GM18870 (cell line): ENCODE measurements around the gene RAD51B.
"Not testable (repeated sequence)": the region's sequence is repeated elsewhere in the genome, so short reads cannot be mapped to it uniquely, and the experiment has no call there.

ENCODE experiments used
- ATAC-seq: cut with Tn5 transposase; IDR thresholded peaks from one replicate; pipeline ENCODE4 v1.9.1; 2021; ENCODE audit warnings: moderate library complexity; ENCODE audit not compliant: unreplicated experiment

RAD51B gene

DNA sequence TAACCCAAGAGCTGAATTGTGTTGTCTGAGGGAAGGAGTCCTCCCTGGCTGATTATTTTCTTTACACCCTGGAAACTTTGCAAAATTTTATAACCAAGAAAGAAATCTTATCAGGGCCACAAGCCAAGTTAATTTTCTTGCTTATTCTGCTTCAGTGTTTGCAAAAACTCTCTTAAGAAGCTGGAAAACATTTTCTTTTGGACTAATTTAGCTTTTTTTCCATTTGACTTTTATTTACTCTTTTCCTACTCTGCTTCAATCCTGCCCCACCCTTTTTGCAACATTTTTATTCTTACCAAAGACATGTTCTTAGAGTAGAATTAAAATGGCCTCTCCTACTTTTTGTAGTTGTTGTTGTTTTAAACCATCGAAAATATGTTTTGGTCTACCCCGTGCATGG, 594.5 kb downstream of the RAD51B start:
- ATAC-seq = no peak

DNA sequence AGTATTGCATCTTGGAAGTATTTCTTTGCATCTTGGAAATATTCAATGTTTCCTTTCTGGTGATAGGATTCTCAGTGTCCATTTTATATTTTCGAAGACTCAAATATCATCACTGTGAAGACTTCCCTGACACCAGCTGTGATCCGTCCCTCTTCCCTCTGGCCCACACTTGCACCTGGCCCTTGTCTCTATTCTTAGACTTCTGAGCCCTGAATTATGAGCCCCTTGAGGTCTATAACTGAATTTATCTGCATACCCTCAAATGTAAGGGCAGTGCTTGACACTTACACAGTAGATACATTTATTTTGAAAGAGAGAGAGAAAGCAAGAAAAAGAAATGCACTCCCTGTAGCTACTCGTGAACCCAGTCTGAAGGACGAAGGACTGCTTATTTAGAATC, 596.6 kb downstream of the RAD51B start:
- ATAC-seq = no peak

DNA sequence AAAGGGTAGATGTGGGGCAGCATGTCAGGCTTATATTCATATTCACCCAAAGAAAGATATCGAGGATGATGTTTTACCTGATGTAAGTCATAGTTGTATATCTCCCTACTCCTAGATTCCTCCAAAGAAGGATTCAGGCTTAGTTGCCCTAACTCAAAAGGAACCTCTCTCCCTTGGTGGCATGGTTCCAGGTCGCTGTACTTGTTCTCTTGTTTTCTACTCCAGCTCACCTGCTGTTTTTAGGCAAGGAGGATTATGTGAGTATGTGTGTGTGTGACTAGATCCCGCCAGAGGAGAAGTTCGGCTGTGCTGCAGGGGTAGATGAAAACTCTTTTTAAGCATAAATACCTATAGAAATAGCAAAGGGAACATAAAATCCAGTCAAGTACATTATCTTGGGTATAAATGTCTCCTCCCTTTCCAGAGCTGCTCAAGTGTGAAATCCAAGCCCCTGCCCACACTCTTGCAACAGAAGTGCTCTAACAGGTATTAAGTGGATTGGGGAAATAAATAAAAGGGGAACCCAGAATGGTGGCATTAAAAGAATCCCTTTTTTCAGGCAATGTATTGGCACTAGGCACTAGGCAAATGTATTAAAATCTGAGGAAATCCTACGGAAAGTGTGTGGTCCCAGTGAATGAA, 597.6 kb downstream of the RAD51B start:
- no peak for ATAC-seq

DNA sequence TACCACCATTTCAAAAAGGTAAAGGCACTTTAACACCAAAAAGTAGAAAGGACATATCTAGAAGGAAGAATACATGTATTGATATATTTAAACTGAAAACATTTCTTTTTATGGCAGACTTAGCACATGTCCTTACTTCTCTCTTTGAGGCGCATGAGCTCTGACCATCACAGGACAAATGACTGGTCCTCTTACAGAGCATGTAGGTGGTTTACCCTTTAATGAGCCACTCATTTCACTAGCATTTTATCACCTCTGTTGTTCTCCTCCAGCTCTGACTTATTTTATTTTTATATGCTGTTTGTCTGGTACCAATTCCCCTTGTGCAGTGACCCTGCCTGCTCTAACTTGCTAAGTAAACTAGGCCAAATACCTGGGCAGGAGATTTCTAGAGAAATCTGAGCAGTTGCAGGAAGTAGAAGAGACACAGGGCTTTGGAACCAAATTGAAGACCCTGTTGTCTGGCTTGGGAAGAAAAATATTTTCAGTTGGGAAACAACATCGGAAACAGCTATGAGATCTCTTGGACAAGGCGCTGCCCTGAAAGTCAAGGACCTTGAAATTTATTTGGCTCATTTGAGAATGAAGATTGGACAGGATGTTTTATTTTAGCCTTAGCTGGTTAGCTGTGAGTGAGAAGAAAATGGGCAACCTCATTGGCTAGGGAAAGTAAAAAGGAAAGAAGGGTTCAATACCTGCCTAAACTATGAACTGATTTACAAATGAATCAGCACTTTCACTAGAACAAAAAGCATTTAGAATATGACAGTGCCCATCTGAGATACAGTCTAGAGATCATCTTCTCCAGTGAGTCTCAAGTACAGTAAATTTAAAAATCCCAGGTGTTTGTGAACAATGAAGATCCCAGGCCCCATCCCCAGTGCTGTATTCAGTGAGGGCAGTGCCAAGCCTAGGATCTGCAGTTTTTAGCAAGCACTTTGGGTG, 598.9 kb downstream of the RAD51B start:
- ATAC-seq = no peak

DNA sequence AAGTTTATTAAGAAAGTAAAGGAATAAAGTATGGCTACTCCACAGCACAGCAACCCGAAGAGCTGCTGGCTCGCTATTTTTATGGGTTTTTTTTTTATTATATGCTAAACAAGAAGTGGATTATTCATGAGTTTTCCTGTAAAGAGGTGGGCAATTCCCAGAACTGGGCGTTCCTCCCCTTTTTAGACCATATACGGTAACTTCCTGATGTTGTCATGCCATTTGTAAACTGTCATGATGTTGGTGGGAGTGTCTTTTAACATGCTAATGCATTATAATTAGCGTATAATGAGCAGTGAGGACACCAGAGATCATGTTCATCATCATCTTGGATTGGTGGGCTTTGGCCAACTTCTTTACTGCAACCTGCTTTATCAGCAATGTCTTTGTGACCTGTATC, 600.8 kb downstream of the RAD51B start:
- ATAC-seq = no peak

DNA sequence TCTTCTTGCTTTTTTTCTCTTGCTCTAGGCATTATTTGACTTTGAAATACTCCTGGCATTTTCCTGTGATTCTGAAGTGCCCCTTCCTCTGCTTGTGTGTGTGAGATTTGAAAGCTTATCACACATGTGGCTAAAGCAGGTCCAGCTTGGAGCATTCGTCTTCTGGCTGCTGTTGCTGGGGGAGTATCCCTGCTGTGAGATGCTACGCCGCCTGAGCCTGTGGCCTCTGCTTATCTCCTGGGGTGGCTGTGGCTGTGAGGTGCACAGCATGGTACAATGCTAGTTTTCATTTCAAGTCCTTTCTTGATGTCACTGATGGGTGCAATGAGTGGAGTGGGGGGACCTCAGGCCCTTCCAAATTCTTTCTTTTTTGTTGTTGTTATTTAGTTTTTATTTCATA, 601.5 kb downstream of the RAD51B start:
- ATAC-seq = no peak

DNA sequence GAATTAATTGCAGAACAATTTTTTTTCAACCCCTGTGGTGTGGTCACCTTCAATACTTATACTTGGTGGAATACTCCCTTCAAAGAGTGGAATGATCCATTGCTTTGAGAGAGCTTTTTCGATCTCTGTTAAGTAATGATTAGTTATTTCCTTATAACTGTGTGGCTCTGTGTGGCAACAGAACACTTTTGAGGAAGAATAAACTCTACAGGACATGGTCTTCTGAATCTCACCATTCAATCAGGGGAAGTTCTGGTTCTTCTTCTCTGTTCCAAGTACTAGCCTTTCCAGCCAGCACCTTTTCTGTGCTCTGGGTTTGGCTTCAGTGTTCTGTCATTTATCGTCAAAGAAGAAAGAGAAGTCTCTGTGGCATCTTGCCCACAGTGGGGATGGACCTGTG, 604.1 kb downstream of the RAD51B start:
- no peak for ATAC-seq

DNA sequence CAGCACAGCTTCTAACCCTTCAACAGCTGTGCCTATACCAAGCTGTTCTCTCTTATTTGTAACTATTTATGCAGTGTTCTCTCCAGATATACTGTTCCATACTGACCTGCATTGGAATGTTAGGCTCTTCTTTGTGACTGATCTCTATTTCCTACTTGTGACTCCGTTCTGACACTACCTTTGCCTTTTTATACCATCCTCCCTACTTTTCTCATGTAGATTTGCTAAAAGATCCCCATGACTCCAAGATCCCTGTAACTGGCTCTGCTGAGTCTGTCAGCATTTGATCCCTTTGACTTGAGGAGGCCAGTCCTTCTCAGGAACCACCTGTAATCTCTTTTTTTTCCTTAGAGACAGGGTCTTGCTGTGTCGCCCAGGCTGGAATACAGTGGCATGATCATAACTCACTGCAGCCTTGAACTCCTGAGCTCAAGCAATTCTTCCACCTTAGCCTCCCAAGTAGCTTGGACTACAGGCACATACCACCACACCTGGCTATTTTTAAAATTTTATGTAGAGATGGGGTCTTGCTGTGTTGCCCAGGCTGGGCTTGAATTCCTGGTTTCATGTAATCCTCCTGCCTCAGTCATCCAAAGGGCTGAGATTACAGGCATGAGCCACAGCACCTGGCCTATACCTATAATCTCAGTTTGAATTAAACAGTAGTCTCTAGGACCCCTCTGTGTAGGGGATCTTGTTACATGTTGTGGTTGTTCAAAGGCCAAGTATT, 605.0 kb downstream of the RAD51B start:
- ATAC-seq = no peak

DNA sequence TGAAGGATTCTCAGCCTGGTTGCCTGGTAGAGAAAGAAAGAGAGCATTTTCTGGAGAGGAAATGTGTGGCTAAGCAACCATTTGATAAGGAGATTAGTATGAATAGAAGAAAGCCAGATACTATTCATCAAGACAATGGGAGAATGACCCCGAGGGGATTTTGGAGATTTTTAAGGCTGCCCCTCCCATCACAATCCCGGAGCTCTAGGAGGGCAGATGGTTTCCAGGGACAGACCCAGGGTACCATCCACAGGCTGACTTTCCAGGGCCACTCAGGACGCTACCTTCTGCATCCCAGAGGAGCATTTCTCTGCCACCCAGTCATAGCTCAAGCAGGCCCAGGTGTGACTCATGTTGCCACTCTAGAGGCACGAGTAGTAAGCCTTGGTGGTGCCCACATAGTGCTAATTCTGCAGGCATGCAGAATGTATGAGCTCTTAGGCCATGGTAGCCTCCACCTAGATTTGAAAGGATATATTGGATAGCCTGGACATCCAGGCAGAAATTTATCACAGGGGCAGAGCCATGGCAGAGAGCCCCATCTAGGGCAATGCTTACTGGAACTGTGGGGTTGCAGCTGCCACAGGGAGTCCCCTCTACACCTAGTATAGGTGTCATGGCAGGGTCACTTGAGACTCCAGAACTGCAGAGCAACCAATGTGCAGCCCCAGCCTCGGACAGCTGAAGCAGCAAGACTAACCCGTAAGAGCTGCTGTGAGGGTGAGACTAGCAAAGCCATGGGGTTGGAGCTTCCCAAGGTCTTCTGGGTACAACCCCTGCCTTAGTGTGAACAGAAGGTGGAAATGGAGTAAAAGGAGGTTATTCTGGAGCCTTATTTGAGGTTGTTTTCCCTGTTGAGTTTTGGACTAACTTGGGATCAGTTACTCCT, 607.3 kb downstream of the RAD51B start:
- ATAC-seq = no peak

DNA sequence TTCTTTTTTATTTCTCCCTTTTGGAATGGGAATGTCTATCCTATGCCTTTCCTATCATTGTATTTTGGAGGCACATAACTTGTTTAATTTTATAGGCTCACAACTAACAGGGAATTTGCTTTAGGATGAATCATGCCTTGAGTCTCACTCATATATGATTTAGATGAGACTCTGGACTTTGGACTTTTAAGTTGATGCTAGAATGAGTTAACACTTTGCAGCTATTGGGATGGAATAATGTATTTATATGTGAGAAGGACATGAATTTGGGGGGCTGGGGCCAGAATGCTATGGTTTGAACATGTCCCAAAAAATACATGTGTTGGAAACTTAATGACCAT, 607.9 kb downstream of the RAD51B start:
- no peak for ATAC-seq

DNA sequence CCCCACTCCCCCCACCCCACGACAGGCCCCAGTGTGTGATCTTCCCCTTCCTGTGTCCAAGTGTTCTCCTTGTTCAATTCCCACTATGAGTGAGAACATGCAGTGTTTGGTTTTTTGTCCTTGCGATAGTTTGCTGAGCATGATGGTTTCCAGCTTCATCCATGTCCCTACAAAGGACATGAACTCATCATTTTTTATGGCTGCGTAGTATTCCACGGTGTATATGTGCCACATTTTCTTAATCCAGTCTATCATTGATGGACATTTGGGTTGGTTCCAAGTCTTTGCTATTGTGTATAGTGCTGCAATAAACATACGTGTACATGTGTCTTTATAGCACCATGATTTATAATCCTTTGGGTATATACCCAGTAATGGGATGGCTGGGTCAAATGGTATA, 609.3 kb downstream of the RAD51B start:
- not testable (repeated sequence) for ATAC-seq

DNA sequence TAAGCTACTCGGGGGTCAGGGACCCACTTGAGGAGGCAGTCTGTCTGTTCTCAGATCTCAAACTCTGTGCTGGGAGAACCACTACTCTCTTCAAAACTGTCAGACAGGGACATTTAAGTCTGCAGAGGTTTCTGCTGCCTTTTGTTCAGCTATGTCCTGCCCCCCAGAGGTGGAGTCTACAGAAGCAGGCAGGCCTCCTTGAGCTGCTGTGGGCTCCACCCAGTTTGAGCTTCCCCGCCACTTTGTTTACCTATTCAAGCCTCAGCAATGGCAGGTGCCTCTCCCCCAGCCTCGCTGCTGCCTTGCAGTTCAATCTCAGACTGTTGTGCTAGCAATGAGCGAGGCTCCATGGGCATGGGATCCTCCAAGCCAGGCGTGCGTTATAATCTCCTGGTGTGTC, 614.6 kb downstream of the RAD51B start:
- not testable (repeated sequence) for ATAC-seq

DNA sequence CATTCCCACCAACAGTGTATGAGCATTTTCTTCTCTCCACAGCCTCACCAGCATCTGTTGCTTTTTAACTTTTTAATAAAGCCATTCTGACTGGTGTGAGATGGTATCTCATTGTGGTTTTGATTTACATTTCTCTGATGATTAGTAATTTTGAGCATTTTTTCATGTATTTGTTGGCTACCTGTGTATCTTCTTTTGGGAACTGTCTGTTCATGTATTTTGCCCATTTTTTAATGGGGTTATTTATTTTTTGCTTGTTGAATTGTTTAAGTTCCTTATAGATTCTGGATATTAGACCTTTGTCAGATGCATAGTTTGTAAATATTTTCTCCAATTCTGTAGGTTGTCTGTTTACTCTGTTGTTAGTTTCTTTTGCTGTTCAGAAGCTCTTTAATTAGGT, 616.1 kb downstream of the RAD51B start:
- not testable (repeated sequence) for ATAC-seq

DNA sequence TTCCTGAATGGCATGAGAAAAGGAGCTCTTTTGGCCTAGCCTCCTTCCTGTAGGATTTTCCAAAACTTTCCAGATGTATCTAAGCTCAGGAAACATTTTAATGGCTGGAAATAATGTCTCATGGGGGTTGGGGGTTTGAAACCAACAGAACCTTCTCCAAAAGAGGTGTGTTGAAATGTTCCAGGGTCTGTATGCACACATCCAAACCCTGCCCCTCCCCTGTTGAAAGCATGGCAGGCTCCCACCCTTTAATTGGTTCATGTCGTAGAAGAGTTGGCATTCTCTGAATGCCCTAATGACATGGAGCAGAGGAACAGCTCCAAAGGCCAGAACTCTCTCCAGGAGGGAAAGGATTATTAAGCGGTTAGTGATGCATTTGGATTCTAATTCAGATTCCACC, 620.1 kb downstream of the RAD51B start:
- no peak for ATAC-seq

DNA sequence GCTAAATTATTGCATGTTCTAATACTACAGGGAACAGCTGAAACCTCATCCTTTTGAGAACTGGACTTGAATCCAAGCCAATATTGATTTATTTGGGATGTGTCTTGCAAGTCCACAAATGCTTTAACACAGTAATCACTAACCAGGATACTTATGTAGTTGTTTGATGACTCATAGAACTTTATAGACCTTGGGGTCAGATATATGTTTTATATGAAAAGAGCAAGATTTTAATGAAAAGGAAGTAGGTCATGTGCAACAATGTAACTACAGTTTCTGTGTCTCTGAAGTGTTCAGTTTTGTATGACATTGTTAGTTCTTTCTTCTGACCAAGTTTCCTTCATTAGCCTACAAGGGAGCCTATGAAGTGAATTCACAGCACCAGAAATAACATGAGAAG, 621.2 kb downstream of the RAD51B start:
- no peak for ATAC-seq

DNA sequence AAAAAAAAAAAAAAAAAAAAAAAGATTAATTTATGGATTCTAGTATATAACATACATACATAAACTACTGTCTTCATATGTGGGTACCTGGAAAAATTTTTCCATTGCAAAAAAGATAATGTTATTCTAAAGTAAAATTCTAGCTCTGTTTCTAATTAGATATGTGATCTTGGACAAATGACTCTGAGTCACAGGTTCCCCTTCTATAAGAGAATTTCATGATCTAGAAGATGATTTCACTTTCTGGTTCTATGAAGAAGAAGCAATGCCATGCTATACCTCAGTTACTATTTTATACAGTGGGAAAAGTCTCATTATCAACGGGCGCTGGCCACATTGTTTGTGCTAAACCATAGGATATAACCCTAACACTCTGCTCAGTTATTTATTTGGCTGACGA, 622.0 kb downstream of the RAD51B start:
- no peak for ATAC-seq

DNA sequence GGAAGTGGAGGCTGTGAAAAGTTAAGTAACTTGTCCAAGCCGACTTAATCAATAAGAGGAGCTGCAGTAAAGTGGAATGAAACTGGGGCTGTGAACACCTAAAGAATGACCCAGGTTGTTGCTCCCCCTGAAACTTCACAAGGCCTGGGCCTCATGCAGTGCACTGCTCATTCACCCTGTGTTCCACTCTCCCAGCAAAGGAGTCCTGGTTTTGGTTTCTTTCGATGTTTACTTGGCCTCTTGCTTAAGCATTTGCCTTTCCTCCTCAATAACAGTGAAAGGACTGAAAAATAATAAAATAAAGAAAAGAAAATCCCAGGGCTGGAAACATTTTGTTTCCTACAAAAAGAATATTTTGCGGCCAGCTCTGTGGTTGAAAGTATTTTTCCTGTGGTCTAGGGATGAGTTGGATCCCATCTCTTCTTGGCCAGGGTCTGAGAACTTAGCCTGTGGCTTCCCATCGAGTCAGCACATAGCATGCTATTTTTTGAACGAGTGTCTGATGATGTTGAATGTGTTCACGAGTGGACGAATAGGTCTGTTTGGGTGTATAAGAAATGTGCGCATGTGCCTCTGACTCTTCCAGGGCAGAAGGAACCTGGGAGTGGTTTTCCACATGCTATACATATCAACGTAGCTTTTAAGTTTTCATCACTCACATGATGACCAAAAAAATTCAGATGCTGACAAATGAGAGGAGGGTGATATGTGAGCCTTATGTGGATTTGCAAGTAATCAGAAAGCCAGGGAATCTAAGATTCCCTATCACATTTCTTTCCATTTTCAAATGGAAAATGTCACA, 623.5 kb downstream of the RAD51B start:
- ATAC-seq = no peak

DNA sequence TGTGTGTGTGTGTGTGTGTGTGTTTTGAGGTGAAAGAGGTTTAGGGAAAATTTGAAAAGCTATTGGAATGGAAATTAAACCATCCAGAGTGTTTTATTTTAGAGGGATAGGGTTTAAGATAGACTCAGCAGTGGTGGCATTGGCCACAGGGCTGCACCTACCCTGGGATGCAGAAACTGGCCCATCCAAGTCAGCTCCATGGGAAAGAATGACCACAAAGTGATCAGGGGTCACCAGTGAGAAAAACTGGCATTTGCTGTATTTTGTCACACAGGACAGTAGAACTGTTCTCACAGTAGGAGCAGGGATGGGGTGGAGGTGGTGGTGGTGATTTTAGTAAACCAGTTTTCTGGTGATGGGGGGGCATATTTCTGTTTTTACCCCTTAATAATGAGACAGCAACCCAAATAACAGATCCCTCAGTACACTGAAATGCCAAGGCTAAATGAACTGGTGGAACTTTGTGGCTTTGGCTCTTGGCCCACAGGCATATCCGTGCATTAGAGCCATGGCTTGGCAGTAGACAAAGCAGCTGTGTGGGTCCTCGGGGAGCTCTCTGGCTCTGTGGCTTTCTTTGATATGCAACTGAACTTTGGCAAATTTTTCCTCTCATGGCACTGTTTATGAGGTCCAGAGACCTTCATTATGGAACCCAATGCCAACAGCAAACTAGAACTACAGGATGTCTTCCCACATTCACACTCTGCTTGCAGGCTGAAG, 625.0 kb downstream of the RAD51B start:
- no peak for ATAC-seq

DNA sequence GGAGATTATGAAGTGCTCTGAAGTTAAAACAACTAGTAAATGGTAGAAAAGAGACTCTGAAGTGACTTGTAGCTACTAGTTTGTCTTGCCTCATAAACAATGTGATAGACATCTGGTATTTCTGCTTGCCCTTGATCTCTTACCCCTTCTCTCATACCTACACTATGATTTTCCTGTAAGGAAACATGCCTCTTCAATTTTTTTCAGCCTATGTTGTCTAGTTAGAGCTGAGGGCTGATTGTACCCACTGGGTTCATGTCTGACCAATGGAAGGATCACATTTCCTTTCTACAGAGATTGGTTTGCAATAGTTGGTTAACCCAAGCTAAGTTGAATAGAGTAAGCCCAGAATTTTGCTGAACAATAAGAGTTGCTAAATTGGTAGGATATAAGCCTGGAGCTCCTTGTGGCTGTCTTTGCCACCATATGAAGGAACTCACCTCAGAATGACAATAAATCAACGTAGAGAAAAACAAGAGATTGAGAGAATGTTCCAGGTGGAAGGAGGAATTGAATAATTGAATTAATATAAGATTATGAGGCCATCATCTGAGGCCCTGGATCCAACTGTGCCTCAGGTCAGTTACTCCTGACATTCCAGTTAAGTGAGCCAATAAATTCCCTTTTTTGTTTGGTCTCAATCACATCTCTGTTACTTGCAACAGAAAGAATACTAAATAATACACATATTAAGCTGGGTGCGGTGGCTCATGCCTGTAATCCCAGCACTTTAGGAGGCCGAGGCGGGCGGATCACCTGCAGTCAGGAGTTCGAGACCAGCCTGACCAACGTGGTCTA, 626.9 kb downstream of the RAD51B start:
- no peak for ATAC-seq
